Gastrocnemius medialis (tissue), 4 donors: ENCODE measurements around the gene PCCA. TPM values are rescaled to one million over a fixed set of nuclear protein-coding genes. Genes with fewer than 3 reads are reported as not detected.

ENCODE experiments used
- ATAC-seq, 2 donors: fragments of 150-250 bp; one replicate each; pipeline ENCODE4 v1.9.1; 2016
- DNase-seq, 2 donors: peaks; one replicate each; pipeline ENCODE4 v3.0.0-alpha.2; 2019
- H3K27ac ChIP-seq, 4 donors: fragments of 200-600 bp; sonication (generic); 1 replicate in 1 of 4; 2 replicates in 3 of 4; pipeline ENCODE4 v1.5.1; 2016 to 2018; ENCODE audit warnings: mild to moderate bottlenecking in 2 of 4, moderate library complexity in 1 of 4
- H3K27me3 ChIP-seq, 3 donors: fragments of 200-600 bp; sonication (generic) in 2 of 3; 1 replicate in 1 of 3; 2 replicates in 2 of 3; pipeline versions ENCODE4 v1.5.1 to v1.6.0; 2016 to 2019; ENCODE audit warnings: mild to moderate bottlenecking in 1 of 3, moderate library complexity in 1 of 3
- H3K36me3 ChIP-seq, 2 donors: fragments of 200-600 bp; sonication (generic) in 1 of 2; one replicate each; pipeline ENCODE4 v1.5.1; 2017 to 2018
- H3K4me1 ChIP-seq, 2 donors: fragments of 200-600 bp; sonication (generic) in 1 of 2; one replicate each; pipeline ENCODE4 v1.5.1; 2016 to 2017; ENCODE audit warnings: mild to moderate bottlenecking in 2 of 2
- H3K4me3 ChIP-seq, 4 donors: fragments of 200-600 bp; sonication (generic) in 3 of 4; 1 replicate in 1 of 4; 2 replicates in 3 of 4; pipeline ENCODE4 v1.5.1; 2016 to 2019; ENCODE audit warnings: mild to moderate bottlenecking in 2 of 4
- H3K9me3 ChIP-seq, 3 donors: fragments of 200-600 bp; sonication (generic) in 2 of 3; 1 replicate in 1 of 3; 2 replicates in 2 of 3; pipeline ENCODE4 v1.5.1; 2016 to 2019
- CTCF ChIP-seq, 5 experiments: fragments of 450-650 bp in 3 of 5; fragments of 200-600 bp in 2 of 5; sonication (generic) in 2 of 5; IDR thresholded peaks in 4 of 5; conservative IDR thresholded peaks in 1 of 5; 1 replicate in 4 of 5; 2 replicates in 1 of 5; pipeline ENCODE4 v1.5.1; 2016 to 2019; ENCODE audit warnings: antibody characterized with exemption in 5 of 5, mild to moderate bottlenecking in 3 of 5, moderate library complexity in 3 of 5
- POLR2A ChIP-seq, 2 donors: fragments of 450-650 bp; IDR thresholded peaks; one replicate each; pipeline ENCODE4 v1.6.1; 2017; ENCODE audit warnings: antibody characterized with exemption in 2 of 2, mild to moderate bottlenecking in 2 of 2, moderate library complexity in 2 of 2
- in situ Hi-C, 4 donors: fragments of 200-750 bp; cut with MboI; loops; one replicate each; pipeline versions ENCODE4 v1.15.0 to v1.8.0; 2017; ENCODE audit warnings: low sequenced_read_pairs in 4 of 4
- intact Hi-C: fragments of 100-400 bp; cut with DNase I; formaldehyde crosslinking; loops from one replicate; pipeline ENCODE4 v1.15.1; 2023; ENCODE audit warnings: low total_unique reads
- total RNA-seq, 4 donors: library from RNA; depleted of rRNA; stranded (reverse); fragments of >200 nt; gene quantifications; one replicate each; pipeline versions ENCODE4 v1.1.0 to v1.2.3, GENCODE V29; 2016

Gene PCCA
- total RNA-seq, 4 donors from 2014 or later: 7.5 to 19.5 (median 10.8) TPM

- Histone ChIP-seq H3K27me3 (no peaks in the 10 kb centered on the region), H3K9me3 (no peaks in the 10 kb centered on the region), H3K36me3 (no peaks in the 10 kb centered on the region), H3K27ac (no peak overlapping the region), H3K4me3 (no peak overlapping the region), H3K4me1 (no peaks in the 10 kb centered on the region)
- intact Hi-C loops (no loop called here), in situ Hi-C loops (no loop called here)
- ATAC-seq (no peak), DNase-seq (no peak)
- TF ChIP-seq CTCF (IDR thresholded peaks at IDR 0.05 in 4 of 5, conservative IDR thresholded peaks at IDR 0.05 in 1 of 5) (no peak), POLR2A (IDR thresholded peaks at IDR 0.05) (no peak)
Observed at GRCh38 chr13:100179276-100179675, 90.4 kb downstream of the PCCA start.

GRCh38 chr13:100182900-100183490 lies 94.1 kb downstream of the PCCA start:
- DNase-seq (no peak), ATAC-seq (no peak)
- Histone ChIP-seq H3K9me3 (no peaks in the 10 kb centered on the region), H3K4me1 (no peaks in the 10 kb centered on the region), H3K4me3 (no peak overlapping the region), H3K27me3 (no peaks in the 10 kb centered on the region), H3K27ac (no peak overlapping the region), H3K36me3 (no peaks in the 10 kb centered on the region)
- no peak for TF ChIP-seq CTCF (IDR thresholded peaks at IDR 0.05 in 4 of 5, conservative IDR thresholded peaks at IDR 0.05 in 1 of 5)
- TF ChIP-seq POLR2A (IDR thresholded peaks at IDR 0.05): no peak
- in situ Hi-C loops (no loop called here), intact Hi-C loops (no loop called here)

GRCh38 chr13:100184095-100184494 lies 95.2 kb downstream of the PCCA start:
- Histone ChIP-seq H3K27me3 (no peaks in the 10 kb centered on the region), H3K36me3 (no peaks in the 10 kb centered on the region), H3K27ac (no peak overlapping the region), H3K4me1 (no peaks in the 10 kb centered on the region), H3K9me3 (no peaks in the 10 kb centered on the region), H3K4me3 (no peak overlapping the region)
- no peak for TF ChIP-seq POLR2A (IDR thresholded peaks at IDR 0.05)
- no peak for TF ChIP-seq CTCF (IDR thresholded peaks at IDR 0.05 in 4 of 5, conservative IDR thresholded peaks at IDR 0.05 in 1 of 5)
- intact Hi-C loops (no loop called here), in situ Hi-C loops (no loop called here)
- no peak for ATAC-seq
- DNase-seq: no peak

GRCh38 chr13:100195568-100195967 lies 106.7 kb downstream of the PCCA start:
- H3K4me3 ChIP-seq: no peak overlapping the region
- H3K36me3 ChIP-seq: no peaks in the 10 kb centered on the region
- H3K4me1 ChIP-seq: no peaks in the 10 kb centered on the region
- no peak overlapping the region for H3K27ac ChIP-seq
- DNase-seq (no peak), ATAC-seq (no peak)
- no peaks in the 10 kb centered on the region for H3K9me3 ChIP-seq
- intact Hi-C loops (no loop called here), in situ Hi-C loops (no loop called here)
- no peaks in the 10 kb centered on the region for H3K27me3 ChIP-seq
- TF ChIP-seq CTCF (IDR thresholded peaks at IDR 0.05 in 4 of 5, conservative IDR thresholded peaks at IDR 0.05 in 1 of 5) (no peak), POLR2A (IDR thresholded peaks at IDR 0.05) (no peak)

- Histone ChIP-seq H3K9me3 (no peaks in the 10 kb centered on the region), H3K4me3 (no peak overlapping the region), H3K27me3 (no peaks in the 10 kb centered on the region), H3K36me3 (no peaks in the 10 kb centered on the region), H3K4me1 (no peaks in the 10 kb centered on the region), H3K27ac (no peak overlapping the region)
- TF ChIP-seq POLR2A (IDR thresholded peaks at IDR 0.05) (no peak), CTCF (IDR thresholded peaks at IDR 0.05 in 4 of 5, conservative IDR thresholded peaks at IDR 0.05 in 1 of 5) (no peak)
- intact Hi-C loops (no loop called here), in situ Hi-C loops (no loop called here)
- ATAC-seq (no peak), DNase-seq (no peak)
Observed at GRCh38 chr13:100196375-100196774, 107.5 kb downstream of the PCCA start.
